ENCODE data around the gene NPM3. TPM values are rescaled to one million over a fixed set of nuclear protein-coding genes. Genes with fewer than 3 reads are reported as not detected.

Gene NPM3
- total RNA-seq, 1 experiment from 2014 or later: 260 TPM

DNA sequence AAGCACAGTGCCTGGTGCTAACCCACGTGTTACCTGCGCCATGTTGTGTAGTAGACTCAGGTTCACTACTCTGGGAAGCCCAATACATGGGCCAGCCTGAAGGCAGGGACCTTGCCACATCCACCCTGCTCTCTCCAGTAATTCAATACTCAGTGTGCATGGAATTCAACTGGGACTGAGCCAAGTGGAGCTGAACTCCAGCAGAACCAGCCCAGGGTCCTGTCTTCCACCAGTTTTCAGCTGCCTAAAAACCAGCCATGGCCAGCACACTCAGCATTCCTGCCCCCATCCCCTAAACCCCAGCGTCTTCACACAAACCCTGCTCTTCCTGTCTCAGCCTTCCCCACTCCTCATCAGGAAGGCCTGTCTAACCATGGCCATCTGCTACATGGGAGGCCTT, 22.7 kb downstream of the NPM3 start (continued):
- TF ChIP-seq, protein P1, sequence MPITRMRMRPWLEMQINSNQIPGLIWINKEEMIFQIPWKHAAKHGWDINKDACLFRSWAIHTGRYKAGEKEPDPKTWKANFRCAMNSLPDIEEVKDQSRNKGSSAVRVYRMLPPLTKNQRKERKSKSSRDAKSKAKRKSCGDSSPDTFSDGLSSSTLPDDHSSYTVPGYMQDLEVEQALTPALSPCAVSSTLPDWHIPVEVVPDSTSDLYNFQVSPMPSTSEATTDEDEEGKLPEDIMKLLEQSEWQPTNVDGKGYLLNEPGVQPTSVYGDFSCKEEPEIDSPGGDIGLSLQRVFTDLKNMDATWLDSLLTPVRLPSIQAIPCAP (CRISPR knock-in tag; IDR thresholded peaks at IDR 0.05): no peak
- no peak for TF ChIP-seq IRF2 (CRISPR knock-in tag; IDR thresholded peaks at IDR 0.05; ENCODE audit: borderline replicate concordance, low read depth)
- TF ChIP-seq, protein P2, sequence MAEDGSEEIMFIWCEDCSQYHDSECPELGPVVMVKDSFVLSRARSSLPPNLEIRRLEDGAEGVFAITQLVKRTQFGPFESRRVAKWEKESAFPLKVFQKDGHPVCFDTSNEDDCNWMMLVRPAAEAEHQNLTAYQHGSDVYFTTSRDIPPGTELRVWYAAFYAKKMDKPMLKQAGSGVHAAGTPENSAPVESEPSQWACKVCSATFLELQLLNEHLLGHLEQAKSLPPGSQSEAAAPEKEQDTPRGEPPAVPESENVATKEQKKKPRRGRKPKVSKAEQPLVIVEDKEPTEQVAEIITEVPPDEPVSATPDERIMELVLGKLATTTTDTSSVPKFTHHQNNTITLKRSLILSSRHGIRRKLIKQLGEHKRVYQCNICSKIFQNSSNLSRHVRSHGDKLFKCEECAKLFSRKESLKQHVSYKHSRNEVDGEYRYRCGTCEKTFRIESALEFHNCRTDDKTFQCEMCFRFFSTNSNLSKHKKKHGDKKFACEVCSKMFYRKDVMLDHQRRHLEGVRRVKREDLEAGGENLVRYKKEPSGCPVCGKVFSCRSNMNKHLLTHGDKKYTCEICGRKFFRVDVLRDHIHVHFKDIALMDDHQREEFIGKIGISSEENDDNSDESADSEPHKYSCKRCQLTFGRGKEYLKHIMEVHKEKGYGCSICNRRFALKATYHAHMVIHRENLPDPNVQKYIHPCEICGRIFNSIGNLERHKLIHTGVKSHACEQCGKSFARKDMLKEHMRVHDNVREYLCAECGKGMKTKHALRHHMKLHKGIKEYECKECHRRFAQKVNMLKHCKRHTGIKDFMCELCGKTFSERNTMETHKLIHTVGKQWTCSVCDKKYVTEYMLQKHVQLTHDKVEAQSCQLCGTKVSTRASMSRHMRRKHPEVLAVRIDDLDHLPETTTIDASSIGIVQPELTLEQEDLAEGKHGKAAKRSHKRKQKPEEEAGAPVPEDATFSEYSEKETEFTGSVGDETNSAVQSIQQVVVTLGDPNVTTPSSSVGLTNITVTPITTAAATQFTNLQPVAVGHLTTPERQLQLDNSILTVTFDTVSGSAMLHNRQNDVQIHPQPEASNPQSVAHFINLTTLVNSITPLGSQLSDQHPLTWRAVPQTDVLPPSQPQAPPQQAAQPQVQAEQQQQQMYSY (CRISPR knock-in tag; IDR thresholded peaks at IDR 0.05): no peak
- TF ChIP-seq ZNF396 (CRISPR knock-in tag; IDR thresholded peaks at IDR 0.05; ENCODE audit: borderline replicate concordance): no peak
- TF ChIP-seq SMAD3 (CRISPR knock-in tag; IDR thresholded peaks at IDR 0.05; ENCODE audit: borderline replicate concordance): no peak
- TF ChIP-seq NFE2L1 (CRISPR knock-in tag; IDR thresholded peaks at IDR 0.05): no peak

DNA sequence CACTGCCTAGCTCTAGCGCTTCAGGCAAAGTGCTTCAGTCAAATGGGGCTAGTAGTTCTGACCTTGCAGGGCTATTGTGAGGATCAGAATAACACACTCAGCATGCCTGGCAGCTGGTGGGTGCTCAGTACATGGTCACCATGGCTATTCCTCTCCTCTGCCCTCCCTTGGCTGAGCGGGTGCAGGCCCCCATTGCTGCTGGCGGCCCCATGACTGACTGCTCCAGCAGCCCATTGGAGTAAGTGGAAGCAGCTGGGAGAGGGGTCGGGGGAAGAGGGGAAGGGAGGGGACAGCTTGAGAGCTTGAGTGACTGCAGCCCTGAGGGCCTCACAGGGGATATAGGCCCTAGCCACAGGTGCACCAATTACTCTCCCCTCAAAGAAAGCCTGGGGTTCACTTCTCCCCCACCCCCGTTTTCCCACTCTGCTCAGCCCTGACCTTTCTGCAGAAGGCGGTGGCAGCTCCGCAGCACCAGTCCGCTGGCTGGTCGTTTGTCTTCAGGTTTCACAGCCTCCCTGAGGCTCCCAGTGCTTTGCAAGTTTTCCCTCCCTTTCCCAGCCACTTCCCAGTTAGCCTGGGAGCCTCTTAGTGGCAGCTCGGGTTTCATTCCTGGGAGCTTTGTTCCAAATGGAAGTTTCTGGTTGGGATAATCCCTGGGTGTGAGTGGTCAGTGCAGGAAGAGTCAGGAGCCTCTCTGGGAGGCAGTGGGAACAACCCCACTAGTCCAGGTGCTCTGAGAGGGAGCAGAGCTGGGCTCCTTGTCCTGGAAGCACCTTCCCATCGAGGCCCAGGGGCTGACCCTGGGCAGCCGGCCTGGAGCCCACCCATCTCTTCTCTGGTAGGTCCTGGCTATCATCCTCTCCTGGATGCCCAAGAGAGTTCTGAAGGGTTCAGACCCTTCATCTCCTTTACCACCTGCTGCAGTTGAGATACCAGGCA, 23.7 kb downstream of the NPM3 start:
- H3K4me1 Mint-ChIP-seq: peaks cover 19% of the 10 kb centered on the region
- no peak for DNase-seq (ENCODE audit: low spot score)
- peak; percentile 83 for ATAC-seq

More for the DNA sequence above, 23.7 kb downstream of the NPM3 start:
- TF ChIP-seq, protein P3, sequence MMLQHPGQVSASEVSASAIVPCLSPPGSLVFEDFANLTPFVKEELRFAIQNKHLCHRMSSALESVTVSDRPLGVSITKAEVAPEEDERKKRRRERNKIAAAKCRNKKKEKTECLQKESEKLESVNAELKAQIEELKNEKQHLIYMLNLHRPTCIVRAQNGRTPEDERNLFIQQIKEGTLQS (CRISPR knock-in tag; conservative IDR thresholded peaks at IDR 0.05): no peak
- TF ChIP-seq, protein P4, sequence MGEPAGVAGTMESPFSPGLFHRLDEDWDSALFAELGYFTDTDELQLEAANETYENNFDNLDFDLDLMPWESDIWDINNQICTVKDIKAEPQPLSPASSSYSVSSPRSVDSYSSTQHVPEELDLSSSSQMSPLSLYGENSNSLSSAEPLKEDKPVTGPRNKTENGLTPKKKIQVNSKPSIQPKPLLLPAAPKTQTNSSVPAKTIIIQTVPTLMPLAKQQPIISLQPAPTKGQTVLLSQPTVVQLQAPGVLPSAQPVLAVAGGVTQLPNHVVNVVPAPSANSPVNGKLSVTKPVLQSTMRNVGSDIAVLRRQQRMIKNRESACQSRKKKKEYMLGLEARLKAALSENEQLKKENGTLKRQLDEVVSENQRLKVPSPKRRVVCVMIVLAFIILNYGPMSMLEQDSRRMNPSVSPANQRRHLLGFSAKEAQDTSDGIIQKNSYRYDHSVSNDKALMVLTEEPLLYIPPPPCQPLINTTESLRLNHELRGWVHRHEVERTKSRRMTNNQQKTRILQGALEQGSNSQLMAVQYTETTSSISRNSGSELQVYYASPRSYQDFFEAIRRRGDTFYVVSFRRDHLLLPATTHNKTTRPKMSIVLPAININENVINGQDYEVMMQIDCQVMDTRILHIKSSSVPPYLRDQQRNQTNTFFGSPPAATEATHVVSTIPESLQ (CRISPR knock-in tag; IDR thresholded peaks at IDR 0.05): no peak
- TF ChIP-seq EMX1 (CRISPR knock-in tag; IDR thresholded peaks at IDR 0.05) (no peak), ZNF416 (CRISPR knock-in tag; IDR thresholded peaks at IDR 0.05) (no peak), OVOL2 (CRISPR knock-in tag; IDR thresholded peaks at IDR 0.05; ENCODE audit: borderline replicate concordance) (no peak), SMAD4 (CRISPR knock-in tag; IDR thresholded peaks at IDR 0.05) (no peak), HMGA2 (CRISPR knock-in tag; IDR thresholded peaks at IDR 0.05) (no peak), SMAD3 (CRISPR knock-in tag; IDR thresholded peaks at IDR 0.05; ENCODE audit: borderline replicate concordance) (no peak), NR2C2 (CRISPR knock-in tag; IDR thresholded peaks at IDR 0.05) (no peak), ZNF671 (CRISPR knock-in tag; IDR thresholded peaks at IDR 0.05) (no peak)
- TF ChIP-seq, protein P5, sequence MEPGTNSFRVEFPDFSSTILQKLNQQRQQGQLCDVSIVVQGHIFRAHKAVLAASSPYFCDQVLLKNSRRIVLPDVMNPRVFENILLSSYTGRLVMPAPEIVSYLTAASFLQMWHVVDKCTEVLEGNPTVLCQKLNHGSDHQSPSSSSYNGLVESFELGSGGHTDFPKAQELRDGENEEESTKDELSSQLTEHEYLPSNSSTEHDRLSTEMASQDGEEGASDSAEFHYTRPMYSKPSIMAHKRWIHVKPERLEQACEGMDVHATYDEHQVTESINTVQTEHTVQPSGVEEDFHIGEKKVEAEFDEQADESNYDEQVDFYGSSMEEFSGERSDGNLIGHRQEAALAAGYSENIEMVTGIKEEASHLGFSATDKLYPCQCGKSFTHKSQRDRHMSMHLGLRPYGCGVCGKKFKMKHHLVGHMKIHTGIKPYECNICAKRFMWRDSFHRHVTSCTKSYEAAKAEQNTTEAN (CRISPR knock-in tag; IDR thresholded peaks at IDR 0.05): no peak
- TF ChIP-seq, protein P6, sequence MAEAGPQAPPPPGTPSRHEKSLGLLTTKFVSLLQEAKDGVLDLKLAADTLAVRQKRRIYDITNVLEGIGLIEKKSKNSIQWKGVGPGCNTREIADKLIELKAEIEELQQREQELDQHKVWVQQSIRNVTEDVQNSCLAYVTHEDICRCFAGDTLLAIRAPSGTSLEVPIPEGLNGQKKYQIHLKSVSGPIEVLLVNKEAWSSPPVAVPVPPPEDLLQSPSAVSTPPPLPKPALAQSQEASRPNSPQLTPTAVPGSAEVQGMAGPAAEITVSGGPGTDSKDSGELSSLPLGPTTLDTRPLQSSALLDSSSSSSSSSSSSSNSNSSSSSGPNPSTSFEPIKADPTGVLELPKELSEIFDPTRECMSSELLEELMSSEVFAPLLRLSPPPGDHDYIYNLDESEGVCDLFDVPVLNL (CRISPR knock-in tag; IDR thresholded peaks at IDR 0.05; ENCODE audit: borderline replicate concordance, low read depth): no peak
- TF ChIP-seq, protein P7, sequence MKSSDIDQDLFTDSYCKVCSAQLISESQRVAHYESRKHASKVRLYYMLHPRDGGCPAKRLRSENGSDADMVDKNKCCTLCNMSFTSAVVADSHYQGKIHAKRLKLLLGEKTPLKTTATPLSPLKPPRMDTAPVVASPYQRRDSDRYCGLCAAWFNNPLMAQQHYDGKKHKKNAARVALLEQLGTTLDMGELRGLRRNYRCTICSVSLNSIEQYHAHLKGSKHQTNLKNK (CRISPR knock-in tag; IDR thresholded peaks at IDR 0.05): no peak
- H3K27ac Mint-ChIP-seq: no peak overlapping the region
- no peaks in the 10 kb centered on the region for H3K36me3 Mint-ChIP-seq
- POLR2A ChIA-PET: interaction anchor here (0.5 to 2.2 kb wide), 2 partner anchors 13 to 169 kb away, joined by 4 to 8 read pairs; no protein-coding TSS in a partner anchor
- H3K27me3 Mint-ChIP-seq (ENCODE audit: low read depth): peaks cover 11% of the 10 kb centered on the region
- no peaks in the 10 kb centered on the region for H3K9me3 Mint-ChIP-seq
- no peak overlapping the region for H3K4me3 Mint-ChIP-seq
- CTCF ChIA-PET: interaction anchor here (0.5 to 5.6 kb wide), 13 partner anchors 9 to 545 kb away, joined by 3 to 56 read pairs (median 5); partner anchors contain the start of genes FGF8 and NPM3
